Fibroblast of lung (primary cell): ENCODE results near the gene PDE3A.

Source experiments
- EZH2 ChIP-seq: IDR thresholded peaks from 2 replicates; pipeline ENCODE4 v1.5.1; 2012; ENCODE audit warnings: low read length, control low read depth, mild to moderate bottlenecking; ENCODE audit errors: missing control alignments
- TF ChIP-seq, protein P1 (sequence below), 2 donors: IDR thresholded peaks in 1 of 2; conservative IDR thresholded peaks in 1 of 2; 1 replicate in 1 of 2; 2 replicates in 1 of 2; pipeline ENCODE4 v1.5.1; 2011 to 2012; ENCODE audit warnings: low read length in 2 of 2, control low read depth in 1 of 2, inconsistent platforms in 1 of 2, low read depth in 1 of 2, mild to moderate bottlenecking in 1 of 2

GRCh38 chr12:20656600-20656999 lies 288.3 kb downstream of the PDE3A start:
- TF ChIP-seq, protein P1, sequence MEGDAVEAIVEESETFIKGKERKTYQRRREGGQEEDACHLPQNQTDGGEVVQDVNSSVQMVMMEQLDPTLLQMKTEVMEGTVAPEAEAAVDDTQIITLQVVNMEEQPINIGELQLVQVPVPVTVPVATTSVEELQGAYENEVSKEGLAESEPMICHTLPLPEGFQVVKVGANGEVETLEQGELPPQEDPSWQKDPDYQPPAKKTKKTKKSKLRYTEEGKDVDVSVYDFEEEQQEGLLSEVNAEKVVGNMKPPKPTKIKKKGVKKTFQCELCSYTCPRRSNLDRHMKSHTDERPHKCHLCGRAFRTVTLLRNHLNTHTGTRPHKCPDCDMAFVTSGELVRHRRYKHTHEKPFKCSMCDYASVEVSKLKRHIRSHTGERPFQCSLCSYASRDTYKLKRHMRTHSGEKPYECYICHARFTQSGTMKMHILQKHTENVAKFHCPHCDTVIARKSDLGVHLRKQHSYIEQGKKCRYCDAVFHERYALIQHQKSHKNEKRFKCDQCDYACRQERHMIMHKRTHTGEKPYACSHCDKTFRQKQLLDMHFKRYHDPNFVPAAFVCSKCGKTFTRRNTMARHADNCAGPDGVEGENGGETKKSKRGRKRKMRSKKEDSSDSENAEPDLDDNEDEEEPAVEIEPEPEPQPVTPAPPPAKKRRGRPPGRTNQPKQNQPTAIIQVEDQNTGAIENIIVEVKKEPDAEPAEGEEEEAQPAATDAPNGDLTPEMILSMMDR (conservative IDR thresholded peaks at IDR 0.05 in 1 of 2, IDR thresholded peaks at IDR 0.05 in 1 of 2; ENCODE audit: low read depth in 1 of 2, low read length in 2 of 2), result no peak
- no peak for TF ChIP-seq EZH2
